Ovary (tissue), 3 donors: ENCODE results near the gene ATXN10.

Experiments used
- POLR2A ChIP-seq: fragments of 450-650 bp; IDR thresholded peaks from one replicate; pipeline ENCODE4 v1.6.1; 2017; ENCODE audit warnings: antibody characterized with exemption, mild to moderate bottlenecking, moderate library complexity
- TF ChIP-seq, protein P1 (sequence below), 3 donors: fragments of 450-650 bp in 2 of 3; fragments of 200-600 bp in 1 of 3; IDR thresholded peaks; one replicate each; pipeline versions ENCODE4 v1.5.1 to v1.8.0; 2016 to 2022; ENCODE audit warnings: antibody characterized with exemption in 3 of 3, mild to moderate bottlenecking in 1 of 3
- donor health status: DM: no; HTN: no; CAD: no.

DNA sequence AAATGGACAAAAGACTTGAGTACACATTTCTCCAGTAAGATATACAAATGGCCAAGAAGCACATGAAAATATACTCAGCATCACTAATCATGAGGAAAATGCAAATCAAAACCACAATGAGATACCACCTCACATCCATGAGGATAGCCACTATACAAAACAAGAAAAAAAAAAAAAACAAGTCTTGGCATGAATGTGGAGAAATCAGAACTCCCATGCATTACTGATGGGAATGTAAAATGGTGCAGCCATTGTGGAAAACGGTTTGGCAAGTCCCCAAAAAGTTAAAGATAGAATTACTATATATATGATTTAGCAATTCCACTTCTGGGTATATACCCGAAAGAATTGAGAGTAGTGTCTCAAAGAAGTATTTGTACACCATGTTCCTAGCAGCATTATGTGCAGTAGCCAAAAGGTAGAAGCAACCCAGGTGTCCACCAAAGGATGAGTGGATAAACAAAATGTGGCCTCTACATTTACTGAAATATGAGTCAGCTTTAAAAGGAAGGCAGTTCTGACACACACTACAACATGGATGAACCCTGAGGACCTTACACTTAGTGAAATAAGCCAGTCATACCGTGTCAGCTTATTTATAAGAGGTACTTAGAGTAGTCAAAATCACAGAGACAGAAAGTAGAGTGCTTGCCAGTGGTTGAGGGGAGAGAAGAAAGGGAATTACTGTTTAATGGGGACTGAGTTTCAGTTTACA is 159.1 kb downstream of the ATXN10 start:
- TF ChIP-seq POLR2A, result no peak
- TF ChIP-seq, protein P1, sequence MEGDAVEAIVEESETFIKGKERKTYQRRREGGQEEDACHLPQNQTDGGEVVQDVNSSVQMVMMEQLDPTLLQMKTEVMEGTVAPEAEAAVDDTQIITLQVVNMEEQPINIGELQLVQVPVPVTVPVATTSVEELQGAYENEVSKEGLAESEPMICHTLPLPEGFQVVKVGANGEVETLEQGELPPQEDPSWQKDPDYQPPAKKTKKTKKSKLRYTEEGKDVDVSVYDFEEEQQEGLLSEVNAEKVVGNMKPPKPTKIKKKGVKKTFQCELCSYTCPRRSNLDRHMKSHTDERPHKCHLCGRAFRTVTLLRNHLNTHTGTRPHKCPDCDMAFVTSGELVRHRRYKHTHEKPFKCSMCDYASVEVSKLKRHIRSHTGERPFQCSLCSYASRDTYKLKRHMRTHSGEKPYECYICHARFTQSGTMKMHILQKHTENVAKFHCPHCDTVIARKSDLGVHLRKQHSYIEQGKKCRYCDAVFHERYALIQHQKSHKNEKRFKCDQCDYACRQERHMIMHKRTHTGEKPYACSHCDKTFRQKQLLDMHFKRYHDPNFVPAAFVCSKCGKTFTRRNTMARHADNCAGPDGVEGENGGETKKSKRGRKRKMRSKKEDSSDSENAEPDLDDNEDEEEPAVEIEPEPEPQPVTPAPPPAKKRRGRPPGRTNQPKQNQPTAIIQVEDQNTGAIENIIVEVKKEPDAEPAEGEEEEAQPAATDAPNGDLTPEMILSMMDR (IDR thresholded peaks at IDR 0.05), result no peak
